Osteoblast (primary cell): ENCODE measurements around the gene SNRNP25. TPM values are rescaled to one million over a fixed set of nuclear protein-coding genes. Genes with fewer than 3 reads are reported as not detected.

Source experiments
- DNase-seq: peaks from one replicate; pipeline ENCODE4 v3.0.0; 2011; ENCODE audit warnings: low spot score, mixed read lengths; ENCODE audit not compliant: insufficient read length; ENCODE audit errors: missing footprints
- H2AFZ ChIP-seq: 2 replicates; pipeline ENCODE4 v1.6.0; 2011; ENCODE audit warnings: mild to moderate bottlenecking, low read length
- H3K27ac ChIP-seq: 2 replicates; pipeline ENCODE4 v1.5.1; 2011; ENCODE audit warnings: mild to moderate bottlenecking, low read depth, low read length, moderate library complexity
- H3K27me3 ChIP-seq: 2 replicates; pipeline ENCODE4 v1.6.0; 2012; ENCODE audit warnings: mild to moderate bottlenecking, control low read depth, inconsistent platforms, low read length, moderate library complexity; ENCODE audit not compliant: insufficient read depth
- H3K36me3 ChIP-seq: 2 replicates; pipeline ENCODE4 v1.5.1; 2011; ENCODE audit warnings: mild to moderate bottlenecking, low read length, control low read depth, moderate library complexity; ENCODE audit not compliant: insufficient read depth
- H3K4me1 ChIP-seq: 2 replicates; pipeline ENCODE4 v1.5.1; 2011; ENCODE audit warnings: mild to moderate bottlenecking, low read length, control low read depth, moderate library complexity; ENCODE audit not compliant: insufficient read depth
- H3K4me2 ChIP-seq: 2 replicates; pipeline ENCODE4 v1.6.0; 2011; ENCODE audit warnings: mild to moderate bottlenecking, low read length; ENCODE audit not compliant: insufficient read depth
- H3K4me3 ChIP-seq: fragments of 200-600 bp; sonication (generic); 3 replicates; pipeline ENCODE4 v1.5.1; 2012; ENCODE audit warnings: mild to moderate bottlenecking, low read length, inconsistent platforms; ENCODE audit not compliant: insufficient read depth
- H3K79me2 ChIP-seq: 2 replicates; pipeline ENCODE4 v1.6.0; 2012; ENCODE audit warnings: mild to moderate bottlenecking, low read length, control low read depth, inconsistent platforms; ENCODE audit not compliant: insufficient read depth
- H3K9me3 ChIP-seq: 2 replicates; pipeline ENCODE4 v1.5.1; 2011; ENCODE audit warnings: low read depth, low read length, control low read depth
- H4K20me1 ChIP-seq: 2 replicates; pipeline ENCODE4 v1.6.0; 2012; ENCODE audit warnings: mild to moderate bottlenecking, low read length, control low read depth; ENCODE audit not compliant: insufficient read depth
- total RNA-seq: library from RNA; depleted of rRNA; stranded (reverse); fragments of >200 nt; gene quantifications from 2 replicates; pipeline ENCODE4 v1.2.3, GENCODE V29; 2012
- TF ChIP-seq, protein P1 (sequence below): IDR thresholded peaks from 2 replicates; pipeline ENCODE4 v1.5.1; 2011; ENCODE audit warnings: mild to moderate bottlenecking, low read depth, low read length, moderate library complexity; ENCODE audit errors: extremely low read depth

SNRNP25 gene
- total RNA-seq, 1 donor, result 14.5 TPM

DNA sequence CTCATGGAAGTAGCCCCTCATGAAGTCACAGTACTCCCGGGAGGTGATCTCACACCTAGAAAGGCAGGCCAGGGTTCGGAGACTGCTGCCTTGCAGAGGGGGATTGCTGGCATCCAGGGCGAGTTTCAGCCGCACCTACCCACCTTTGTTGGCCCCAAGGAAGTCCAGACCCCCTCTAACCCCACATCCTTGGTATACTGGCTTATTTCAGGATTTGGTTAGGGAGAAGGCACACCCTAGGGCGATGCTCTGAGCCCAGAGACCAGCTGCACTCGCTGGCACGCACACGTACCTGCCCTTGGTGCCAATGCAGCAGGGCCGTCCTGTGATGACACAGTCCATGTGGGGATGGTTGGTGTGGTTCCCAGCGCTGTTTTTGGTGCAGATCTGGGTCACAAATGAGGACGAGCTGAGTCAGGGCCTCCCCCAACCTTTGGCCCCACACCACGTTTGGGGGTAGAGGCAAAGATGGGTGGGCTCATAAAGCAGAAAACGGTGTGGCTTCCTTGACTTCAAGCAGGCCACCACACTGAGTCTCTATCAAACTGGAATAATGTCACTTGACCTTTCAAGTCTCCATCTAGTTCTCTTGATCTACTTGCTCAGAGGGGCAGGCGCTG, 5.9 kb downstream of the SNRNP25 start:
- no peak overlapping the region for H2AFZ ChIP-seq
- H3K36me3 ChIP-seq, result peaks cover 82% of the 10 kb centered on the region
- peaks cover 12% of the 10 kb centered on the region for H3K79me2 ChIP-seq
- DNase-seq, result peak; percentile 66
- H3K4me2 ChIP-seq, result no peak overlapping the region
- peaks cover 22% of the 10 kb centered on the region for H4K20me1 ChIP-seq
- no peak overlapping the region for H3K27ac ChIP-seq
- H3K9me3 ChIP-seq, result no peaks in the 10 kb centered on the region
- H3K27me3 ChIP-seq, result no peaks in the 10 kb centered on the region
- TF ChIP-seq, protein P1, sequence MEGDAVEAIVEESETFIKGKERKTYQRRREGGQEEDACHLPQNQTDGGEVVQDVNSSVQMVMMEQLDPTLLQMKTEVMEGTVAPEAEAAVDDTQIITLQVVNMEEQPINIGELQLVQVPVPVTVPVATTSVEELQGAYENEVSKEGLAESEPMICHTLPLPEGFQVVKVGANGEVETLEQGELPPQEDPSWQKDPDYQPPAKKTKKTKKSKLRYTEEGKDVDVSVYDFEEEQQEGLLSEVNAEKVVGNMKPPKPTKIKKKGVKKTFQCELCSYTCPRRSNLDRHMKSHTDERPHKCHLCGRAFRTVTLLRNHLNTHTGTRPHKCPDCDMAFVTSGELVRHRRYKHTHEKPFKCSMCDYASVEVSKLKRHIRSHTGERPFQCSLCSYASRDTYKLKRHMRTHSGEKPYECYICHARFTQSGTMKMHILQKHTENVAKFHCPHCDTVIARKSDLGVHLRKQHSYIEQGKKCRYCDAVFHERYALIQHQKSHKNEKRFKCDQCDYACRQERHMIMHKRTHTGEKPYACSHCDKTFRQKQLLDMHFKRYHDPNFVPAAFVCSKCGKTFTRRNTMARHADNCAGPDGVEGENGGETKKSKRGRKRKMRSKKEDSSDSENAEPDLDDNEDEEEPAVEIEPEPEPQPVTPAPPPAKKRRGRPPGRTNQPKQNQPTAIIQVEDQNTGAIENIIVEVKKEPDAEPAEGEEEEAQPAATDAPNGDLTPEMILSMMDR, result no peak
- H3K4me1 ChIP-seq, result peaks cover under 1% of the 10 kb centered on the region
- no peak overlapping the region for H3K4me3 ChIP-seq

DNA sequence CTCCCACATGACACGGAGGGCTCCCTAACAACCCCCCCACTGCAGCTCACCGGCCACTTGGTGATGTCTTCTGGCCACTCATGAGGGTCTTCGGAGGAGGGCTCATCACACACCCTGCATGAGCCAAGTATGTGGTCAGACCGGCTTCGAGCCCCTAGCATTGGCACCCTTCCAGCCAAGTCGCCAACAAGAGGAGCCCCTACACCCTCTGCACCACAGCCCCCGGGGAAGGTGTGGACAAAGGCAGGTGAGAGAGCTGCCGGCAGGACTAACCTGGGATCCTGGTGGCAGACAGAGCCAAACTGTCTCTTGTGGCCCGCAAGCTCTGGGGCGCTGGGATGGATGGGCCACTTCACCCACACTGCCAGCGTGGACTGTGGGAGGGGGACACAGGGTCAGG, 6.5 kb downstream of the SNRNP25 start:
- TF ChIP-seq, protein P1, result no peak
- no peak overlapping the region for H3K4me3 ChIP-seq
- no peaks in the 10 kb centered on the region for H3K4me1 ChIP-seq
- no peak overlapping the region for H3K27ac ChIP-seq
- no peak for DNase-seq
- no peak overlapping the region for H2AFZ ChIP-seq
- no peaks in the 10 kb centered on the region for H3K27me3 ChIP-seq
- peaks cover 28% of the 10 kb centered on the region for H4K20me1 ChIP-seq
- H3K36me3 ChIP-seq, result peaks cover 84% of the 10 kb centered on the region
- H3K4me2 ChIP-seq, result no peak overlapping the region
- no peaks in the 10 kb centered on the region for H3K9me3 ChIP-seq
- H3K79me2 ChIP-seq, result peaks cover 18% of the 10 kb centered on the region

DNA sequence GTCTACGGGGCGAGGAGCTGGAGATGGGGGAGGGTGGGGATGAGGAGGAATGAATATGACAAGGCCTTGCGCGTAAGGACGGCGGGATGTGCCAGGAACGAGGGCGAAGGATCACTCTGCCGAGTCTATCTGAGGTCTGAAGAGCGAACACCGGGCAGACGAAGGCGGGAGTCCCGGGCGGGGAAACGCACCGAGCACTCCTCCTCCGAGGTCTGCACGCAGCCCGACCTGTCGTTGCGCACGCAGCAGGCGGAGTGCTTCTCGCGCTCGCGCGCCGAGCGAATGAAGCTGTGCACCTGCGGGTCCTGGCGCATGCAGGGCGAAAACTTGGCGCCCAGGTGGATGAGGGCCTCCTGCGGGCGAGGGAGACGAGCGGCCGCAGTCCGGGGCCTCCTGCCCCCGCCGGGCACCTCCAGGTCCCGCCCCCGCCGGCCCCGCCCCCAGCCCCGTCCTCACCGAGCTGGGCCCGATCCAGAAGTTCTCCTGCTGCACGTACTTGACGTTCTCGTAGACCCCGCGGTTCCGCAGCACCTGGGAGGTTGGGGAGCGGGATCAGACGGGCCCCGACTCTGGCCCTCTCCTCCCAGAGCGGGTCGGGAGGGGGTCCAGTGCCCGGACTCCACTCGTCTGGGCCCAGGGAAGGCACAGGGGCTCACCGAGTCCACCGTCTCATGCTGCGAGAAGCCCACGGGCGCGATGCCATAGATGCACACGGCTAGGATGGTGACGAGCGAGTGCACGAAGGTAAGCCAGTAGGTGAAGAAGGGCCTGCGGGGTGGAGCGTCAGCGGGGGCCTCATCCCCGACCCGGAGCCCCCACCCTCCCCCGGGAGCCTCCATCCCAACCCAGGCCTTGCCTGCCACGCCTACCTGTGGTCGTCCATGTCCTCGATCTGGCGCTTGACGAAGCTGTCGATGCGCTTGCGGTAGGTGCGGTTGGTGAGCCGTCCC, 7.6 kb downstream of the SNRNP25 start:
- H3K4me2 ChIP-seq, result no peak overlapping the region
- H4K20me1 ChIP-seq, result peaks cover 37% of the 10 kb centered on the region
- H3K36me3 ChIP-seq, result peaks cover 74% of the 10 kb centered on the region
- peak; percentile 69 for DNase-seq
- TF ChIP-seq, protein P1, result no peak
- H3K4me3 ChIP-seq, result no peak overlapping the region
- H3K9me3 ChIP-seq, result no peaks in the 10 kb centered on the region
- H3K79me2 ChIP-seq, result peaks cover 29% of the 10 kb centered on the region
- H2AFZ ChIP-seq, result no peak overlapping the region
- H3K27ac ChIP-seq, result no peak overlapping the region
- no peaks in the 10 kb centered on the region for H3K27me3 ChIP-seq
- H3K4me1 ChIP-seq, result no peaks in the 10 kb centered on the region

DNA sequence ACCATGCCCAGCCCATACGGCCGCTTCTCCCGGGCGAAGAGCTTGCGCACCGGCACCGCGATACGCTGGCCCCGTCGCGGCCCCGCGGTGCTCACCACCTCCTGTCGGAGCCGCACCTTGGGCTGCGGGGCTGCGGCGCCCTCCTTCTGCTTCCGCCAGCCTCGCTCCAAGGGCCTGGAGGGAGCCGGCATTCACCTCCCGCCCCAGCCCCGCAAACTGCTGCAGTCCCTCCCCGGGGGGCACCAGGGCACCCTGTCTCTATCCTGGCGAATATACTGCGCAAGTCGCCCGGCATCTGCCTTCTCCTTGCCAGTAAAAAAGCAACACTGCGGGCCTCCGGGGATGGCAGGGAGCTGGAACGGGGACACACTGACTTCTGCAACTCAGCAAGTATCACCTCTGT, 8.3 kb downstream of the SNRNP25 start:
- Histone ChIP-seq H3K4me3 (no peak overlapping the region), H3K9me3 (no peaks in the 10 kb centered on the region), H3K27ac (no peak overlapping the region), H2AFZ (no peak overlapping the region), H3K4me1 (no peaks in the 10 kb centered on the region), H4K20me1 (peaks cover 44% of the 10 kb centered on the region), H3K79me2 (peaks cover 36% of the 10 kb centered on the region), H3K27me3 (no peaks in the 10 kb centered on the region), H3K36me3 (peaks cover 67% of the 10 kb centered on the region), H3K4me2 (no peak overlapping the region)
- peak; percentile 77 for DNase-seq
- TF ChIP-seq, protein P1, result no peak
